ENCODE results near the gene DSCAML1.

The DSCAML1 gene

GRCh38 chr11:117523680-117524079 is 273.3 kb downstream of the DSCAML1 start:
- H3K4me1 ChIP-seq (ENCODE audit: low read length): no peaks in the 10 kb centered on the region
- no peaks in the 10 kb centered on the region for H3K9me3 ChIP-seq (ENCODE audit: insufficient read depth, low read length)
- TF ChIP-seq, protein P1, sequence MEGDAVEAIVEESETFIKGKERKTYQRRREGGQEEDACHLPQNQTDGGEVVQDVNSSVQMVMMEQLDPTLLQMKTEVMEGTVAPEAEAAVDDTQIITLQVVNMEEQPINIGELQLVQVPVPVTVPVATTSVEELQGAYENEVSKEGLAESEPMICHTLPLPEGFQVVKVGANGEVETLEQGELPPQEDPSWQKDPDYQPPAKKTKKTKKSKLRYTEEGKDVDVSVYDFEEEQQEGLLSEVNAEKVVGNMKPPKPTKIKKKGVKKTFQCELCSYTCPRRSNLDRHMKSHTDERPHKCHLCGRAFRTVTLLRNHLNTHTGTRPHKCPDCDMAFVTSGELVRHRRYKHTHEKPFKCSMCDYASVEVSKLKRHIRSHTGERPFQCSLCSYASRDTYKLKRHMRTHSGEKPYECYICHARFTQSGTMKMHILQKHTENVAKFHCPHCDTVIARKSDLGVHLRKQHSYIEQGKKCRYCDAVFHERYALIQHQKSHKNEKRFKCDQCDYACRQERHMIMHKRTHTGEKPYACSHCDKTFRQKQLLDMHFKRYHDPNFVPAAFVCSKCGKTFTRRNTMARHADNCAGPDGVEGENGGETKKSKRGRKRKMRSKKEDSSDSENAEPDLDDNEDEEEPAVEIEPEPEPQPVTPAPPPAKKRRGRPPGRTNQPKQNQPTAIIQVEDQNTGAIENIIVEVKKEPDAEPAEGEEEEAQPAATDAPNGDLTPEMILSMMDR (IDR thresholded peaks at IDR 0.05; ENCODE audit: low read depth, low read length): no peak
- TF ChIP-seq EZH2phosphoT487 (IDR thresholded peaks at IDR 0.05; ENCODE audit: low read depth): no peak
- no peak overlapping the region for H3K27ac ChIP-seq (ENCODE audit: low read length)
- H3K9ac ChIP-seq (ENCODE audit: low read length): no peak overlapping the region
- no peak overlapping the region for H3K4me3 ChIP-seq (ENCODE audit: low read length)
- H2AFZ ChIP-seq (ENCODE audit: low read depth, low read length): no peak overlapping the region
- no peaks in the 10 kb centered on the region for H3K36me3 ChIP-seq (replicated peaks; ENCODE audit: low read depth, low read length)
- H3K79me2 ChIP-seq (ENCODE audit: low read length): no peaks in the 10 kb centered on the region
- no peaks in the 10 kb centered on the region for H3K27me3 ChIP-seq (ENCODE audit: low read depth, low read length)
- H4K20me1 ChIP-seq (ENCODE audit: insufficient read depth, low read length): no peaks in the 10 kb centered on the region
- H3K4me2 ChIP-seq (ENCODE audit: low read length): no peak overlapping the region

- H3K4me1 ChIP-seq (ENCODE audit: low read length): no peaks in the 10 kb centered on the region
- no peak overlapping the region for H3K4me2 ChIP-seq (ENCODE audit: low read length)
- no peaks in the 10 kb centered on the region for H4K20me1 ChIP-seq (ENCODE audit: insufficient read depth, low read length)
- TF ChIP-seq EZH2phosphoT487 (IDR thresholded peaks at IDR 0.05; ENCODE audit: low read depth): no peak
- TF ChIP-seq, protein P1 (IDR thresholded peaks at IDR 0.05; ENCODE audit: low read depth, low read length): no peak
- no peaks in the 10 kb centered on the region for H3K36me3 ChIP-seq (replicated peaks; ENCODE audit: low read depth, low read length)
- no peaks in the 10 kb centered on the region for H3K79me2 ChIP-seq (ENCODE audit: low read length)
- no peak overlapping the region for H3K4me3 ChIP-seq (ENCODE audit: low read length)
- H3K9ac ChIP-seq (ENCODE audit: low read length): no peak overlapping the region
- H2AFZ ChIP-seq (ENCODE audit: low read depth, low read length): no peak overlapping the region
- H3K27ac ChIP-seq (ENCODE audit: low read length): no peak overlapping the region
- H3K27me3 ChIP-seq (ENCODE audit: low read depth, low read length): no peaks in the 10 kb centered on the region
- H3K9me3 ChIP-seq (ENCODE audit: insufficient read depth, low read length): no peaks in the 10 kb centered on the region
Measured at GRCh38 chr11:117521974-117522373, 275.0 kb downstream of the DSCAML1 start.

GRCh38 chr11:117520966-117521365 is 276.1 kb downstream of the DSCAML1 start:
- Histone ChIP-seq H3K9me3 (ENCODE audit: insufficient read depth, low read length) (no peaks in the 10 kb centered on the region), H3K79me2 (ENCODE audit: low read length) (no peaks in the 10 kb centered on the region), H3K36me3 (replicated peaks; ENCODE audit: low read depth, low read length) (no peaks in the 10 kb centered on the region), H3K4me2 (ENCODE audit: low read length) (no peak overlapping the region), H3K27ac (ENCODE audit: low read length) (no peak overlapping the region), H3K9ac (ENCODE audit: low read length) (no peak overlapping the region), H2AFZ (ENCODE audit: low read depth, low read length) (no peak overlapping the region), H3K4me3 (ENCODE audit: low read length) (no peak overlapping the region), H3K27me3 (ENCODE audit: low read depth, low read length) (no peaks in the 10 kb centered on the region), H4K20me1 (ENCODE audit: insufficient read depth, low read length) (no peaks in the 10 kb centered on the region), H3K4me1 (ENCODE audit: low read length) (no peaks in the 10 kb centered on the region)
- no peak for TF ChIP-seq EZH2phosphoT487 (IDR thresholded peaks at IDR 0.05; ENCODE audit: low read depth)
- TF ChIP-seq, protein P1 (IDR thresholded peaks at IDR 0.05; ENCODE audit: low read depth, low read length): no peak

- H4K20me1 ChIP-seq (ENCODE audit: insufficient read depth, low read length): no peaks in the 10 kb centered on the region
- no peaks in the 10 kb centered on the region for H3K79me2 ChIP-seq (ENCODE audit: low read length)
- H3K4me2 ChIP-seq (ENCODE audit: low read length): no peak overlapping the region
- H2AFZ ChIP-seq (ENCODE audit: low read depth, low read length): no peak overlapping the region
- H3K27ac ChIP-seq (ENCODE audit: low read length): no peak overlapping the region
- no peak overlapping the region for H3K4me3 ChIP-seq (ENCODE audit: low read length)
- no peak for TF ChIP-seq EZH2phosphoT487 (IDR thresholded peaks at IDR 0.05; ENCODE audit: low read depth)
- TF ChIP-seq, protein P1 (IDR thresholded peaks at IDR 0.05; ENCODE audit: low read depth, low read length): no peak
- no peaks in the 10 kb centered on the region for H3K27me3 ChIP-seq (ENCODE audit: low read depth, low read length)
- no peaks in the 10 kb centered on the region for H3K9me3 ChIP-seq (ENCODE audit: insufficient read depth, low read length)
- no peak overlapping the region for H3K9ac ChIP-seq (ENCODE audit: low read length)
- no peaks in the 10 kb centered on the region for H3K36me3 ChIP-seq (replicated peaks; ENCODE audit: low read depth, low read length)
- H3K4me1 ChIP-seq (ENCODE audit: low read length): no peaks in the 10 kb centered on the region
Measured at GRCh38 chr11:117520201-117520600, 276.8 kb downstream of the DSCAML1 start.
